Measurements from ENCODE around the gene SPNS3.
A peak's percentile ranks its signal among the peaks of the same experiment; 100 is the strongest.

Gene SPNS3

GRCh38 chr17:4433515-4434031 lies at the start of gene SPNS3:
TSS of gene SPNS3 (plus strand) at chr17:4433940. CDS start at chr17:4433968, 28 bp downstream.
- Histone ChIP-seq H3K27ac (peak within 1 kb of the TSS; percentile 83), H4K20me1 (no peaks in the 10 kb centered on the region), H3K4me1 (peaks cover 59% of the 10 kb centered on the region), H3K27me3 (no peaks in the 10 kb centered on the region), H3K36me3 (no peaks in the 10 kb centered on the region), H3K9me3 (no peaks in the 10 kb centered on the region), H3K9ac (peak within 1 kb of the TSS; percentile 63), H3K4me2 (peak within 1 kb of the TSS; percentile 87), H3K4me3 (peak within 1 kb of the TSS; percentile 35)
- peak; percentile 97 for TF ChIP-seq Cebpa-rat (IDR thresholded peaks at IDR 0.05)

GRCh38 chr17:4386406-4386805 lies 47.3 kb upstream of the SPNS3 start:
- Histone ChIP-seq H4K20me1 (no peaks in the 10 kb centered on the region), H3K27me3 (no peaks in the 10 kb centered on the region), H3K4me3 (no peak overlapping the region), H3K36me3 (no peaks in the 10 kb centered on the region), H3K27ac (no peak overlapping the region), H3K4me1 (0 out of 2 replicates have a peak, but pooled peaks cover 1% of the 10 kb centered on the region), H3K9me3 (no peaks in the 10 kb centered on the region), H3K4me2 (no peak overlapping the region), H3K9ac (no peak overlapping the region)
- TF ChIP-seq Cebpa-rat (IDR thresholded peaks at IDR 0.05) = no peak

- Histone ChIP-seq H3K4me3 (no peak overlapping the region), H3K27me3 (no peaks in the 10 kb centered on the region), H3K4me2 (no peak overlapping the region), H3K9me3 (no peaks in the 10 kb centered on the region), H4K20me1 (no peaks in the 10 kb centered on the region), H3K36me3 (no peaks in the 10 kb centered on the region), H3K27ac (no peak overlapping the region), H3K4me1 (no peaks in the 10 kb centered on the region), H3K9ac (no peak overlapping the region)
- TF ChIP-seq Cebpa-rat (IDR thresholded peaks at IDR 0.05) = no peak
These were observed 46.6 kb upstream of the SPNS3 start for GRCh38 chr17:4387137-4387536.

- Histone ChIP-seq H3K4me1 (peaks cover under 1% of the 10 kb centered on the region; the same call in 1 of the 2 replicates), H3K4me3 (no peak overlapping the region), H3K27ac (no peak overlapping the region), H3K9me3 (no peaks in the 10 kb centered on the region), H3K27me3 (no peaks in the 10 kb centered on the region), H3K36me3 (no peaks in the 10 kb centered on the region), H3K4me2 (no peak overlapping the region), H3K9ac (no peak overlapping the region), H4K20me1 (no peaks in the 10 kb centered on the region)
- no peak for TF ChIP-seq Cebpa-rat (IDR thresholded peaks at IDR 0.05)
These were observed 44.7 kb upstream of the SPNS3 start for GRCh38 chr17:4389079-4389478.

- Histone ChIP-seq H3K4me3 (no peak overlapping the region), H3K9ac (no peak overlapping the region), H3K4me2 (no peak overlapping the region), H3K9me3 (no peaks in the 10 kb centered on the region), H3K4me1 (peaks cover 11% of the 10 kb centered on the region), H3K27ac (no peak overlapping the region), H3K36me3 (no peaks in the 10 kb centered on the region), H3K27me3 (no peaks in the 10 kb centered on the region), H4K20me1 (no peaks in the 10 kb centered on the region)
- TF ChIP-seq Cebpa-rat (IDR thresholded peaks at IDR 0.05) = no peak
These were observed 39.9 kb upstream of the SPNS3 start for GRCh38 chr17:4393806-4394205.

- Histone ChIP-seq H3K4me1 (peaks cover 11% of the 10 kb centered on the region), H4K20me1 (no peaks in the 10 kb centered on the region), H3K27me3 (no peaks in the 10 kb centered on the region), H3K27ac (peak overlapping the region; percentile 35; the same call in 1 of the 2 replicates), H3K9ac (no peak overlapping the region), H3K4me3 (no peak overlapping the region), H3K9me3 (no peaks in the 10 kb centered on the region), H3K4me2 (peak overlapping the region; percentile 30), H3K36me3 (no peaks in the 10 kb centered on the region)
- TF ChIP-seq Cebpa-rat (IDR thresholded peaks at IDR 0.05) = no peak
These were observed 39.3 kb upstream of the SPNS3 start for GRCh38 chr17:4394208-4395110.

- Histone ChIP-seq H3K4me2 (peak overlapping the region; percentile 30), H3K9ac (no peak overlapping the region), H3K9me3 (no peaks in the 10 kb centered on the region), H3K4me1 (peaks cover 11% of the 10 kb centered on the region), H3K4me3 (no peak overlapping the region), H3K27ac (no peak overlapping the region), H3K36me3 (no peaks in the 10 kb centered on the region), H4K20me1 (no peaks in the 10 kb centered on the region), H3K27me3 (no peaks in the 10 kb centered on the region)
- no peak for TF ChIP-seq Cebpa-rat (IDR thresholded peaks at IDR 0.05)
These were observed 38.6 kb upstream of the SPNS3 start for GRCh38 chr17:4395111-4395478.

- Histone ChIP-seq H3K4me3 (no peak overlapping the region), H3K9ac (no peak overlapping the region), H3K36me3 (no peaks in the 10 kb centered on the region), H3K27me3 (no peaks in the 10 kb centered on the region), H3K4me2 (no peak overlapping the region), H4K20me1 (no peaks in the 10 kb centered on the region), H3K4me1 (peaks cover 11% of the 10 kb centered on the region), H3K27ac (no peak overlapping the region), H3K9me3 (no peaks in the 10 kb centered on the region)
- no peak for TF ChIP-seq Cebpa-rat (IDR thresholded peaks at IDR 0.05)
These were observed 35.9 kb upstream of the SPNS3 start for GRCh38 chr17:4397840-4398239.

GRCh38 chr17:4405038-4405669 lies 28.6 kb upstream of the SPNS3 start:
- no peaks in the 10 kb centered on the region for H4K20me1 ChIP-seq
- H3K4me2 ChIP-seq = no peak overlapping the region
- no peak for TF ChIP-seq Cebpa-rat (IDR thresholded peaks at IDR 0.05)
- H3K27ac ChIP-seq = no peak overlapping the region
- H3K9me3 ChIP-seq = no peaks in the 10 kb centered on the region
- no peaks in the 10 kb centered on the region for H3K27me3 ChIP-seq
- H3K9ac ChIP-seq = no peak overlapping the region
- H3K4me3 ChIP-seq = no peak overlapping the region
- H3K36me3 ChIP-seq = no peaks in the 10 kb centered on the region
- peaks cover 18% of the 10 kb centered on the region for H3K4me1 ChIP-seq

- Histone ChIP-seq H3K4me1 (peaks cover 18% of the 10 kb centered on the region), H4K20me1 (no peaks in the 10 kb centered on the region), H3K4me3 (no peak overlapping the region), H3K36me3 (no peaks in the 10 kb centered on the region), H3K27me3 (no peaks in the 10 kb centered on the region), H3K4me2 (no peak overlapping the region), H3K9me3 (no peaks in the 10 kb centered on the region), H3K9ac (no peak overlapping the region), H3K27ac (no peak overlapping the region)
- no peak for TF ChIP-seq Cebpa-rat (IDR thresholded peaks at IDR 0.05)
These were observed 28.0 kb upstream of the SPNS3 start for GRCh38 chr17:4405699-4406098.
